Measurements from ENCODE around the gene WDR74.

Gene WDR74

DNA sequence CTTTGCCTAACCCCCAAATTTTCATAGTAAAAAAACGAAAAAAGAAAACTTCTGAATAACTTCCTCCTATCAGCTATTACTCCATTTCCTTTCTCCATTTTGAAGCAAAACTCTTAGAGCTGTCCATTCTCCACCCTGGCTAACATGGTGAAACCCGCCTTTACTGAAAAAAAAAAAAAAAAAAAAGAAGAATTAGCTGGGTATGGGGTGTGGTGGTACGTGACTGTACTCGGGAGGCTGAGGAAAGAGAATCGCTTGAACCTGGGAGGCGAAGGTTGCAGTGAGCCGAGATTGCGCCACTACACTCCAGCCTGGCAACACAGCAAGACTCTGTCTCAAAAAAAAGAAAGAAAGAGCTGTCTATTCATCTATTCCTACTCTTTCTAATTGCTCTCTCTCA is 22.8 kb downstream of the WDR74 start:
- Histone ChIP-seq H3K23ac (ENCODE audit: low read depth, low read length, poor library complexity) (no peak overlapping the region), H3K4me2 (ENCODE audit: insufficient read depth, low read length, poor library complexity, severe bottlenecking) (no peak overlapping the region), H2AFZ (ENCODE audit: low read length) (no peak overlapping the region), H3K4me1 (ENCODE audit: control insufficient read depth in 2 of 2, insufficient read depth in 1 of 2, low read depth in 1 of 2, low read length in 2 of 2) (no peaks in the 10 kb centered on the region), H2BK5ac (ENCODE audit: low read length) (no peak overlapping the region), H3K9ac (ENCODE audit: low read depth, low read length, poor library complexity) (no peak overlapping the region), H2BK120ac (ENCODE audit: low read depth, low read length) (no peak overlapping the region), H3K4ac (ENCODE audit: low read length) (no peak overlapping the region), H2BK12ac (ENCODE audit: low read length) (no peak overlapping the region), H3K79me1 (ENCODE audit: low read depth, low read length) (no peaks in the 10 kb centered on the region), H3K18ac (ENCODE audit: low read length) (no peak overlapping the region), H3K9me3 (replicated peaks in 1 of 2; ENCODE audit: control insufficient read depth in 2 of 2, insufficient read depth in 1 of 2, low read depth in 1 of 2, low read length in 2 of 2) (no peaks in the 10 kb centered on the region), H4K8ac (ENCODE audit: low read depth, low read length) (no peak overlapping the region), H3K14ac (ENCODE audit: low read length) (no peak overlapping the region), H3K36me3 (replicated peaks in 1 of 2; ENCODE audit: control insufficient read depth in 2 of 2, insufficient read depth in 2 of 2, low read length in 2 of 2) (peaks cover 8 to 44% of the 10 kb centered on the region in 2 donors), H2AK5ac (ENCODE audit: low read depth, low read length) (no peak overlapping the region), H3K4me3 (ENCODE audit: low read length in 2 of 2) (no peak overlapping the region), H3K27me3 (ENCODE audit: control insufficient read depth in 3 of 3, insufficient read depth in 3 of 3, low read depth in 1 of 3, low read length in 3 of 3) (no peaks in the 10 kb centered on the region), H4K91ac (ENCODE audit: low read depth, low read length, poor library complexity) (no peak overlapping the region), H3K27ac (replicated peaks; ENCODE audit: low read length) (no peak overlapping the region), H2BK15ac (ENCODE audit: low read length) (no peak overlapping the region)
- DNase-seq (ENCODE audit: low spot score): no peak
- no CpG with 5 or more reads among the region's 8 CpGs for WGBS, 2 donors (ENCODE audit: extremely low coverage in 2 of 2, insufficient read length in 2 of 2, insufficient replicate concordance in 1 of 2)

DNA sequence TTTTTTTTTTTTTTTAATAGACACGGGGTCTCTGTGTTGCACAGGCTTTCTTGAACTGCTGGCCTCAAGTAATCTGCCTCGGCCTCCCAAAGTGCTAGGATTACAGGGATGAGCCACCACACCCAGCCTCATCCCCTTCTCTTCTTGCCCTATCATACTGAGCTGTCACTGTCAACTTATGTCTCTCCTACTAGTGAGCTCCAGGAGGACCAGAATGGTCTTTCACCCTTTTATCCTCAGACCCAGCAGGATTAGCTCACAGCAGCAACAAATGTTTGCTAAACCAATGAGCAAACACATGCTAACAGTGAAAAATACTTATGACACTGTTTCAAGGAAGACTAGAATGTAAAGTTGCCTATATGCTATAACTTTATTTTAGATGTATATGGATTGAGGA is 27.7 kb downstream of the WDR74 start:
- no CpG with 5 or more reads among the region's 2 CpGs for WGBS, 2 donors (ENCODE audit: extremely low coverage in 2 of 2, insufficient read length in 2 of 2, insufficient replicate concordance in 1 of 2)
- DNase-seq (ENCODE audit: low spot score): no peak
- peaks cover 0 to 2% of the 10 kb centered on the region in 2 donors for H3K4me1 ChIP-seq (ENCODE audit: control insufficient read depth in 2 of 2, insufficient read depth in 1 of 2, low read depth in 1 of 2, low read length in 2 of 2)
- no peak overlapping the region for H3K18ac ChIP-seq (ENCODE audit: low read length)
- H3K9me3 ChIP-seq (replicated peaks in 1 of 2; ENCODE audit: control insufficient read depth in 2 of 2, insufficient read depth in 1 of 2, low read depth in 1 of 2, low read length in 2 of 2): no peaks in the 10 kb centered on the region
- no peak overlapping the region for H2BK120ac ChIP-seq (ENCODE audit: low read depth, low read length)
- no peak overlapping the region for H2BK12ac ChIP-seq (ENCODE audit: low read length)
- no peak overlapping the region for H2AFZ ChIP-seq (ENCODE audit: low read length)
- H2BK15ac ChIP-seq (ENCODE audit: low read length): no peak overlapping the region
- H3K14ac ChIP-seq (ENCODE audit: low read length): no peak overlapping the region
- H3K27me3 ChIP-seq (ENCODE audit: control insufficient read depth in 3 of 3, insufficient read depth in 3 of 3, low read depth in 1 of 3, low read length in 3 of 3): no peaks in the 10 kb centered on the region
- H3K4ac ChIP-seq (ENCODE audit: low read length): no peak overlapping the region
- no peak overlapping the region for H3K9ac ChIP-seq (ENCODE audit: low read depth, low read length, poor library complexity)
- peaks cover 7 to 12% of the 10 kb centered on the region in 2 donors for H3K36me3 ChIP-seq (replicated peaks in 1 of 2; ENCODE audit: control insufficient read depth in 2 of 2, insufficient read depth in 2 of 2, low read length in 2 of 2)
- H4K91ac ChIP-seq (ENCODE audit: low read depth, low read length, poor library complexity): no peak overlapping the region
- H4K8ac ChIP-seq (ENCODE audit: low read depth, low read length): no peak overlapping the region
- no peak overlapping the region for H2BK5ac ChIP-seq (ENCODE audit: low read length)
- H3K27ac ChIP-seq (replicated peaks; ENCODE audit: low read length): no peak overlapping the region
- no peak overlapping the region for H3K23ac ChIP-seq (ENCODE audit: low read depth, low read length, poor library complexity)
- H3K79me1 ChIP-seq (ENCODE audit: low read depth, low read length): no peaks in the 10 kb centered on the region
- H3K4me2 ChIP-seq (ENCODE audit: insufficient read depth, low read length, poor library complexity, severe bottlenecking): no peak overlapping the region
- H3K4me3 ChIP-seq (ENCODE audit: low read length in 2 of 2): no peak overlapping the region
- no peak overlapping the region for H2AK5ac ChIP-seq (ENCODE audit: low read depth, low read length)

DNA sequence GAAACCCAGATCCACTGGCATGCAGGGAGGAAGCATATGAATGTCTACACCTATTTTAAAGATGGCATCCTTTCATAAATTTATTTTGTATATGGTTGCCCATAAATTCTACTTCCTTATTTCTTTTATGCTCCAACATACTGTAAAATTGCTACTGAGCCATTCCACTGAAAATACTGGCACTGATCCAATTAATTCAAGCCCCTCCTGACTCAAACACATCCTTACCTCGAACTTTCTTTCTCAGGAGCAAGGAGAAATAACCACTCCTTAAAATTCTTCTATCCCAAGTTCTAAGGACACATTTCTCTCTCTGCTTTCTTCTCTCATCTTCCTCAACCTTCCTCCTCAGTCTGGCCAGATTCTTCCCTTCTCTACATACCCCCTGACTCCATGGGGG is 28.6 kb downstream of the WDR74 start:
- no peak overlapping the region for H2BK120ac ChIP-seq (ENCODE audit: low read depth, low read length)
- WGBS, 2 donors (ENCODE audit: extremely low coverage in 2 of 2, insufficient read length in 2 of 2, insufficient replicate concordance in 1 of 2): no CpG with 5 or more reads among the region's 1 CpG

DNA sequence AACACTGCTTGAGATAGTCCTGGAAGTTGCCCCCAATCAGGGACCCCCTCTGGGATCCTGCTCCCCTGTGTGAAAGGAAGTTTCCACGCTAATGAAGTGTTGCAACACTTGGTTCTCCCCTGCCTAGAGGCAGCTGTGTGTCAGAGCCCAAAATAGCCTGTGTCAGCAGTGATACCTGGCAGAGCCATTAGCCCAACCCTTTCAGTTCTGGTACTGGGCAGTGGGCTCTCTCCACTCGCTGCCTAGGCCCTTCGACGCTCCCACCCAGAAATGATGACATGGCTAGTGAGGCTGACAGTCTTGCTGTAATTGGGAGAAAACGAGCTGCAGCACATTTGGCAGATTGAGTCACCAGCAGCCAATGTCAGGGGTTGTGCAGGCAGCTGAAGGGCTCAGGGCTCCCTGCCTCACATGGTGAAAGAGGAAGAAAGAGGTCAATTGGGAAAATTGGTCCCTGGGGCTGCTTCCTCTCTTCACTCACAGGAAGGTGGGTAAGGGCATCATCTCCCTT is 32.7 kb downstream of the WDR74 start:
- Histone ChIP-seq H3K14ac (ENCODE audit: low read length) (no peak overlapping the region), H2BK15ac (ENCODE audit: low read length) (peak overlapping the region; percentile 41), H3K18ac (ENCODE audit: low read length) (no peak overlapping the region), H2AK5ac (ENCODE audit: low read depth, low read length) (no peak overlapping the region), H4K8ac (ENCODE audit: low read depth, low read length) (no peak overlapping the region), H2BK12ac (ENCODE audit: low read length) (no peak overlapping the region), H4K91ac (ENCODE audit: low read depth, low read length, poor library complexity) (no peak overlapping the region), H3K23ac (ENCODE audit: low read depth, low read length, poor library complexity) (no peak overlapping the region), H3K4ac (ENCODE audit: low read length) (no peak overlapping the region), H3K4me2 (ENCODE audit: insufficient read depth, low read length, poor library complexity, severe bottlenecking) (no peak overlapping the region), H2BK5ac (ENCODE audit: low read length) (no peak overlapping the region), H3K27me3 (ENCODE audit: control insufficient read depth in 3 of 3, insufficient read depth in 3 of 3, low read depth in 1 of 3, low read length in 3 of 3) (no peaks in the 10 kb centered on the region), H3K79me1 (ENCODE audit: low read depth, low read length) (no peaks in the 10 kb centered on the region), H3K9me3 (replicated peaks in 1 of 2; ENCODE audit: control insufficient read depth in 2 of 2, insufficient read depth in 1 of 2, low read depth in 1 of 2, low read length in 2 of 2) (no peaks in the 10 kb centered on the region), H3K9ac (ENCODE audit: low read depth, low read length, poor library complexity) (peak overlapping the region; percentile 24), H3K4me3 (ENCODE audit: low read length in 2 of 2) (no peak overlapping the region), H3K36me3 (replicated peaks in 1 of 2; ENCODE audit: control insufficient read depth in 2 of 2, insufficient read depth in 2 of 2, low read length in 2 of 2) (peaks cover 11 to 32% of the 10 kb centered on the region in 2 donors), H2AFZ (ENCODE audit: low read length) (no peak overlapping the region), H3K27ac (replicated peaks; ENCODE audit: low read length) (peak overlapping the region; percentile 26), H2BK120ac (ENCODE audit: low read depth, low read length) (no peak overlapping the region), H3K4me1 (ENCODE audit: control insufficient read depth in 2 of 2, insufficient read depth in 1 of 2, low read depth in 1 of 2, low read length in 2 of 2) (peaks cover 12 to 13% of the 10 kb centered on the region in 2 donors)
- no CpG with 5 or more reads among the region's 5 CpGs for WGBS, 2 donors (ENCODE audit: extremely low coverage in 2 of 2, insufficient read length in 2 of 2, insufficient replicate concordance in 1 of 2)
- no peak for DNase-seq (ENCODE audit: low spot score)

More for the DNA sequence above, 28.6 kb downstream of the WDR74 start:
- Histone ChIP-seq H4K8ac (ENCODE audit: low read depth, low read length) (no peak overlapping the region), H4K91ac (ENCODE audit: low read depth, low read length, poor library complexity) (no peak overlapping the region), H3K14ac (ENCODE audit: low read length) (no peak overlapping the region), H3K18ac (ENCODE audit: low read length) (no peak overlapping the region), H2BK5ac (ENCODE audit: low read length) (no peak overlapping the region), H3K4me2 (ENCODE audit: insufficient read depth, low read length, poor library complexity, severe bottlenecking) (no peak overlapping the region), H3K4me3 (ENCODE audit: low read length in 2 of 2) (no peak overlapping the region), H2AFZ (ENCODE audit: low read length) (no peak overlapping the region), H2AK5ac (ENCODE audit: low read depth, low read length) (no peak overlapping the region), H3K4me1 (ENCODE audit: control insufficient read depth in 2 of 2, insufficient read depth in 1 of 2, low read depth in 1 of 2, low read length in 2 of 2) (peaks cover 6 to 9% of the 10 kb centered on the region in 2 donors), H3K36me3 (replicated peaks in 1 of 2; ENCODE audit: control insufficient read depth in 2 of 2, insufficient read depth in 2 of 2, low read length in 2 of 2) (peaks cover 5 to 8% of the 10 kb centered on the region in 2 donors), H3K79me1 (ENCODE audit: low read depth, low read length) (no peaks in the 10 kb centered on the region), H3K27me3 (ENCODE audit: control insufficient read depth in 3 of 3, insufficient read depth in 3 of 3, low read depth in 1 of 3, low read length in 3 of 3) (no peaks in the 10 kb centered on the region), H3K9me3 (replicated peaks in 1 of 2; ENCODE audit: control insufficient read depth in 2 of 2, insufficient read depth in 1 of 2, low read depth in 1 of 2, low read length in 2 of 2) (no peaks in the 10 kb centered on the region), H3K27ac (replicated peaks; ENCODE audit: low read length) (no peak overlapping the region), H3K9ac (ENCODE audit: low read depth, low read length, poor library complexity) (no peak overlapping the region), H2BK12ac (ENCODE audit: low read length) (no peak overlapping the region), H3K23ac (ENCODE audit: low read depth, low read length, poor library complexity) (no peak overlapping the region), H3K4ac (ENCODE audit: low read length) (no peak overlapping the region), H2BK15ac (ENCODE audit: low read length) (no peak overlapping the region)
- no peak for DNase-seq (ENCODE audit: low spot score)

Measured in neuronal stem cell (in vitro differentiated cells).